Thymus (tissue), 11 donors: ENCODE results near the gene IGF2R. TPM values are rescaled to one million over a fixed set of nuclear protein-coding genes. Genes with fewer than 3 reads are reported as not detected.

Experiments used
- DNase-seq, 9 donors: peaks; one replicate each; pipeline ENCODE4 v3.0.0-alpha.2; 2013; ENCODE audit warnings: low spot score in 9 of 9, low read depth in 6 of 9, missing footprints in 1 of 9
- H3K27ac ChIP-seq, 2 donors: one replicate each; pipeline ENCODE4 v1.5.1; 2013; ENCODE audit warnings: control low read depth in 1 of 2, low read depth in 1 of 2, low read length in 1 of 2, mild to moderate bottlenecking in 1 of 2, moderate library complexity in 1 of 2
- H3K27me3 ChIP-seq, 2 donors: one replicate each; pipeline ENCODE4 v1.5.1; 2013; ENCODE audit warnings: low read length in 1 of 2; ENCODE audit not compliant: control insufficient read depth in 2 of 2, insufficient read depth in 1 of 2
- H3K36me3 ChIP-seq, 2 donors: one replicate each; pipeline ENCODE4 v1.5.1; 2013; ENCODE audit warnings: low read length in 1 of 2, mild to moderate bottlenecking in 1 of 2, moderate library complexity in 1 of 2; ENCODE audit not compliant: control insufficient read depth in 2 of 2, insufficient read depth in 2 of 2
- H3K4me1 ChIP-seq, 2 donors: one replicate each; pipeline ENCODE4 v1.5.1; 2013; ENCODE audit warnings: low read length in 2 of 2; ENCODE audit not compliant: control insufficient read depth in 2 of 2, insufficient read depth in 2 of 2
- H3K4me3 ChIP-seq, 2 donors: one replicate each; pipeline ENCODE4 v1.5.1; 2013; ENCODE audit warnings: low read length in 2 of 2, control low read depth in 1 of 2, mild to moderate bottlenecking in 1 of 2
- H3K9me3 ChIP-seq, 2 donors: one replicate each; pipeline ENCODE4 v1.5.1; 2013; ENCODE audit warnings: low read length in 1 of 2, mild to moderate bottlenecking in 1 of 2; ENCODE audit not compliant: control insufficient read depth in 2 of 2, insufficient read depth in 1 of 2
- WGBS: extraction: QIAGEN DNeasy Blood & Tissue Kit; methylation state at CpG from one replicate; pipeline ENCODE4 v1.1.7; 2013; 5-methylcytosine and 5-hydroxymethylcytosine counted together
- polyA plus RNA-seq: library from polyadenylated mRNA; stranded (reverse); fragments of 200-250 nt; gene quantifications from one replicate; pipeline ENCODE4 v1.2.3, GENCODE V29; 2013
- total RNA-seq: library from RNA; stranded (reverse); fragments of 120-200 nt; gene quantifications from one replicate; pipeline ENCODE4 v1.2.4, GENCODE V29; 2013
- donor health status: healthy.

Gene IGF2R
- total and polyA plus RNA-seq, 2 donors = 16.3 to 16.6 TPM

- Histone ChIP-seq H3K4me1 (peaks cover 0 to 2% of the 10 kb centered on the region in 2 donors), H3K9me3 (peaks cover 0 to 6% of the 10 kb centered on the region in 2 donors), H3K4me3 (no peak overlapping the region), H3K27me3 (peaks cover 0 to 12% of the 10 kb centered on the region in 2 donors), H3K36me3 (no peaks in the 10 kb centered on the region), H3K27ac (no peak overlapping the region)
- DNase-seq = no peak
- WGBS = 98% methylated on average over 1 of the region's 1 CpG
These were observed 35.8 kb upstream of the IGF2R start for GRCh38 chr6:159933077-159933476.

- Histone ChIP-seq H3K4me3 (no peak overlapping the region), H3K4me1 (peaks cover 0 to 2% of the 10 kb centered on the region in 2 donors), H3K9me3 (peaks cover 0 to 6% of the 10 kb centered on the region in 2 donors), H3K36me3 (no peaks in the 10 kb centered on the region), H3K27me3 (peaks cover 0 to 12% of the 10 kb centered on the region in 2 donors), H3K27ac (no peak overlapping the region)
- 96% methylated on average over 4 of the region's 4 CpGs for WGBS
- no peak for DNase-seq
These were observed 34.7 kb upstream of the IGF2R start for GRCh38 chr6:159934181-159934580.

GRCh38 chr6:159935065-159935464 is 33.8 kb upstream of the IGF2R start:
- no peak for DNase-seq
- Histone ChIP-seq H3K4me1 (peaks cover 0 to 2% of the 10 kb centered on the region in 2 donors), H3K36me3 (no peaks in the 10 kb centered on the region), H3K27ac (no peak overlapping the region), H3K4me3 (no peak overlapping the region), H3K9me3 (peaks cover 0 to 6% of the 10 kb centered on the region in 2 donors), H3K27me3 (peaks cover 0 to 12% of the 10 kb centered on the region in 2 donors)
- WGBS = 89% methylated on average over 2 of the region's 2 CpGs

GRCh38 chr6:159935633-159936032 is 33.2 kb upstream of the IGF2R start:
- WGBS = 97% methylated on average over 2 of the region's 2 CpGs

GRCh38 chr6:159939591-159940016 is 29.3 kb upstream of the IGF2R start:
- H3K9me3 ChIP-seq = peaks cover 1 to 10% of the 10 kb centered on the region in 2 donors
- H3K27ac ChIP-seq = no peak overlapping the region
- no peaks in the 10 kb centered on the region for H3K36me3 ChIP-seq
- peaks cover 0 to 8% of the 10 kb centered on the region in 2 donors for H3K27me3 ChIP-seq
- DNase-seq = no peak
- no peaks in the 10 kb centered on the region for H3K4me1 ChIP-seq
- no peak overlapping the region for H3K4me3 ChIP-seq
- 96% methylated on average over 6 of the region's 6 CpGs for WGBS

More at GRCh38 chr6:159935633-159936032, 33.2 kb upstream of the IGF2R start:
- Histone ChIP-seq H3K4me1 (no peaks in the 10 kb centered on the region), H3K27me3 (peaks cover 0 to 12% of the 10 kb centered on the region in 2 donors), H3K4me3 (no peak overlapping the region), H3K9me3 (peaks cover 0 to 6% of the 10 kb centered on the region in 2 donors), H3K27ac (no peak overlapping the region), H3K36me3 (no peaks in the 10 kb centered on the region)
- no peak for DNase-seq

GRCh38 chr6:159941286-159942113 is 27.4 kb upstream of the IGF2R start:
- no peak overlapping the region for H3K4me3 ChIP-seq
- peak in 5 of 9 donors; percentile 7 to 57 (median 28) for DNase-seq
- peaks cover 1 to 7% of the 10 kb centered on the region in 2 donors for H3K9me3 ChIP-seq
- 75% methylated on average over 11 of the region's 11 CpGs for WGBS
- no peaks in the 10 kb centered on the region for H3K27me3 ChIP-seq
- no peaks in the 10 kb centered on the region for H3K4me1 ChIP-seq
- H3K27ac ChIP-seq = no peak overlapping the region
- no peaks in the 10 kb centered on the region for H3K36me3 ChIP-seq

GRCh38 chr6:159943101-159943632 is 25.7 kb upstream of the IGF2R start:
- no peak for DNase-seq
- Histone ChIP-seq H3K27me3 (no peaks in the 10 kb centered on the region), H3K9me3 (peaks cover 1 to 7% of the 10 kb centered on the region in 2 donors), H3K36me3 (no peaks in the 10 kb centered on the region), H3K4me1 (no peaks in the 10 kb centered on the region), H3K27ac (no peak overlapping the region), H3K4me3 (no peak overlapping the region)
- 97% methylated on average over 6 of the region's 6 CpGs for WGBS

GRCh38 chr6:159943968-159944598 is 24.8 kb upstream of the IGF2R start:
- no peak for DNase-seq
- Histone ChIP-seq H3K27ac (no peak overlapping the region), H3K4me1 (no peaks in the 10 kb centered on the region)

More at GRCh38 chr6:159943968-159944598, 24.8 kb upstream of the IGF2R start:
- Histone ChIP-seq H3K9me3 (peaks cover 1 to 7% of the 10 kb centered on the region in 2 donors), H3K4me3 (no peak overlapping the region), H3K27me3 (no peaks in the 10 kb centered on the region), H3K36me3 (no peaks in the 10 kb centered on the region)
- 49% methylated on average over 2 of the region's 2 CpGs for WGBS
